CD4-positive, alpha-beta T cell (primary cell): ENCODE results near the gene POLR3H. TPM values are rescaled to one million over a fixed set of nuclear protein-coding genes. Genes with fewer than 3 reads are reported as not detected.
A peak's percentile ranks its signal among the peaks of the same experiment; 100 is the strongest.

Experiments
- ATAC-seq: fragments of 200-7000 bp; cut with Tn5 transposase; one replicate; pipeline ENCODE4 v1.10.0; 2022; ENCODE audit warnings: mild to moderate bottlenecking; ENCODE audit not compliant: poor library complexity
- CTCF ChIA-PET: fragments of 350-600 bp; sonication (Branson Sonifier 250); formaldehyde crosslinking; loops from one replicate; lab custom pipeline; 2021; ENCODE audit warnings: antibody characterized with exemption, inconsistent platforms; lab: Charles Lee
- POLR2A ChIA-PET: fragments of 350-600 bp; sonication (Branson Sonifier 250); formaldehyde crosslinking; loops from one replicate; lab custom pipeline; 2021; ENCODE audit warnings: antibody characterized with exemption, inconsistent platforms; lab: Charles Lee
- DNase-seq, 14 experiments: peaks; one replicate each; pipeline ENCODE4 v3.0.0-alpha.2; 2013 to 2020; ENCODE audit warnings: mixed read lengths in 2 of 14
- H3K27ac ChIP-seq, 2 donors: one replicate each; pipeline versions ENCODE4 v1.5.1 to v1.7.0; 2013; ENCODE audit warnings: low read length in 2 of 2, low read depth in 1 of 2, mild to moderate bottlenecking in 1 of 2
- H3K27me3 ChIP-seq, 2 experiments: 1 replicate in 1 of 2; 2 replicates in 1 of 2; pipeline versions ENCODE4 v1.6.1 to v1.7.0; 2013; ENCODE audit warnings: low read length in 2 of 2, control low read depth in 1 of 2, mild to moderate bottlenecking in 1 of 2, moderate library complexity in 1 of 2; ENCODE audit not compliant: insufficient read depth in 2 of 2, control insufficient read depth in 1 of 2
- H3K36me3 ChIP-seq: one replicate; pipeline ENCODE4 v1.6.1; 2013; ENCODE audit warnings: low read length, control low read depth; ENCODE audit not compliant: insufficient read depth
- H3K4me1 ChIP-seq: one replicate; pipeline ENCODE4 v1.6.1; 2013; ENCODE audit warnings: low read length, control low read depth; ENCODE audit not compliant: insufficient read depth
- H3K4me3 ChIP-seq: one replicate; pipeline ENCODE4 v1.5.1; 2013; ENCODE audit warnings: mild to moderate bottlenecking, low read length, moderate library complexity
- H3K9me3 ChIP-seq, 2 experiments: 1 replicate in 1 of 2; 2 replicates in 1 of 2; pipeline versions ENCODE4 v1.6.1 to v1.7.0; 2013; ENCODE audit warnings: low read length in 2 of 2, mild to moderate bottlenecking in 2 of 2, control low read depth in 1 of 2, moderate library complexity in 1 of 2; ENCODE audit not compliant: control insufficient read depth in 1 of 2, insufficient read depth in 1 of 2
- H3K27ac Mint-ChIP-seq: one replicate; pipeline ENCODE4 v1.8.0; 2020; ENCODE audit warnings: mixed read lengths
- H3K27me3 Mint-ChIP-seq: one replicate; pipeline ENCODE4 v1.8.0; 2021; ENCODE audit warnings: mixed read lengths
- H3K36me3 Mint-ChIP-seq: one replicate; pipeline ENCODE4 v1.8.0; 2021; ENCODE audit warnings: low read depth, mixed read lengths
- H3K4me1 Mint-ChIP-seq: one replicate; pipeline ENCODE4 v1.8.0; 2021; ENCODE audit warnings: low read depth, mixed read lengths
- H3K4me3 Mint-ChIP-seq: one replicate; pipeline ENCODE4 v1.8.0; 2020; ENCODE audit warnings: mild to moderate bottlenecking, mixed read lengths
- H3K9me3 Mint-ChIP-seq: one replicate; pipeline ENCODE4 v1.8.0; 2020; ENCODE audit warnings: mixed read lengths
- CTCF ChIP-seq: fragments of 200-600 bp; IDR thresholded peaks from one replicate; pipeline ENCODE4 v1.8.0; 2022; ENCODE audit warnings: antibody characterized with exemption, mild to moderate bottlenecking
- intact Hi-C, 2 experiments: fragments of 100-400 bp; cut with DNase I in 1 of 2; cut with micrococcal nuclease in 1 of 2; formaldehyde crosslinking; loops; one replicate each; pipeline versions ENCODE4 v1.15.1 to v1.9.0; 2023 to 2025; cut with DNase I, micrococcal nuclease
- total RNA-seq, 174 experiments: library from RNA in 2 of 174; stranded (reverse) in 2 of 174; gene quantifications; one replicate each; pipeline ENCODE4 v1.2.3 and lab custom pipeline; 2021 to 2026

The POLR3H gene
- total RNA-seq, 2 experiments from 2014 or later, result 13.4 to 17.3 TPM

- peaks cover 28% of the 10 kb centered on the region for H3K4me1 ChIP-seq
- no peak overlapping the region for H3K4me3 ChIP-seq
- peaks cover 70% of the 10 kb centered on the region for H3K36me3 ChIP-seq
- intact Hi-C loops, result loop anchor here (1.0 to 10.0 kb wide), 3 partner anchors 121 to 601 kb away; no protein-coding TSS in a partner anchor
- DNase-seq (no peak), ATAC-seq (no peak)
- CTCF ChIA-PET, result interaction anchor here (1.8 to 3.5 kb wide), 2 partner anchors 123 to 145 kb away, joined by 3 to 54 read pairs; partner anchors contain the start of gene TEF
- POLR2A ChIA-PET, result interaction anchor here (0.9 to 2.3 kb wide), 8 partner anchors 57 to 503 kb away, joined by 3 to 12 read pairs (median 4); partner anchors contain the start of genes ACO2, PHF5A, PMM1 and TOB2
- Mint-ChIP-seq H3K27ac (peak overlapping the region; percentile 47), H3K4me3 (no peak overlapping the region), H3K36me3 (peaks cover 64% of the 10 kb centered on the region), H3K9me3 (no peaks in the 10 kb centered on the region), H3K27me3 (no peaks in the 10 kb centered on the region), H3K4me1 (peaks cover 15% of the 10 kb centered on the region)
- no peaks in the 10 kb centered on the region for H3K9me3 ChIP-seq
- no peak for TF ChIP-seq CTCF
- peak overlapping the region; percentile 3 to 41 for H3K27ac ChIP-seq
- no peaks in the 10 kb centered on the region for H3K27me3 ChIP-seq
These were observed 18.6 kb downstream of the POLR3H start for GRCh38 chr22:41525450-41526225.

GRCh38 chr22:41524809-41525449 is 19.3 kb downstream of the POLR3H start:
- intact Hi-C loops, result loop anchor here (5.0 to 10.0 kb wide), 2 partner anchors 48 to 600 kb away; no protein-coding TSS in a partner anchor
- CTCF ChIA-PET, result interaction anchor here (0.8 to 1.8 kb wide), 3 partner anchors 20 to 144 kb away, joined by 3 to 4 read pairs (median 3); partner anchors contain the start of gene TEF
- no peaks in the 10 kb centered on the region for H3K27me3 Mint-ChIP-seq

More at GRCh38 chr22:41524809-41525449, 19.3 kb downstream of the POLR3H start:
- Histone ChIP-seq H3K27ac (peak overlapping the region; percentile 3 to 43), H3K4me1 (peaks cover 28% of the 10 kb centered on the region), H3K4me3 (no peak overlapping the region), H3K9me3 (no peaks in the 10 kb centered on the region), H3K36me3 (peaks cover 63% of the 10 kb centered on the region), H3K27me3 (no peaks in the 10 kb centered on the region)
- POLR2A ChIA-PET, result interaction anchor here (0.7 to 2.3 kb wide), 10 partner anchors 19 to 503 kb away, joined by 3 to 12 read pairs (median 4); partner anchors contain the start of genes ACO2, PHF5A, PMM1 and POLR3H
- Mint-ChIP-seq H3K36me3 (peaks cover 57% of the 10 kb centered on the region), H3K27ac (peak overlapping the region; percentile 76), H3K4me1 (peaks cover 15% of the 10 kb centered on the region), H3K9me3 (no peaks in the 10 kb centered on the region), H3K4me3 (no peak overlapping the region)
- peak; percentile 97 for ATAC-seq
- no peak for TF ChIP-seq CTCF
- peak; percentile 42 to 86 (median 67) for DNase-seq
